Measurements from ENCODE around the gene SPHK2.
A peak's percentile ranks its signal among the peaks of the same experiment; 100 is the strongest.

The SPHK2 gene

GRCh38 chr19:48632692-48633147 lies 13.4 kb downstream of the SPHK2 start:
- H3K27ac ChIP-seq (ENCODE audit: low read length) = peak overlapping the region; percentile 76
- peaks cover 16% of the 10 kb centered on the region for H3K79me2 ChIP-seq (ENCODE audit: low read length)
- H3K4me3 ChIP-seq (ENCODE audit: low read length) = peak overlapping the region; percentile 77; the same call in 1 of the 2 replicates
- H2AFZ ChIP-seq (ENCODE audit: low read depth, low read length) = no peak overlapping the region
- no peaks in the 10 kb centered on the region for H4K20me1 ChIP-seq (ENCODE audit: insufficient read depth, low read length)
- TF ChIP-seq CTCF (IDR thresholded peaks at IDR 0.05; ENCODE audit: low read depth, low read length) (no peak), EZH2phosphoT487 (IDR thresholded peaks at IDR 0.05; ENCODE audit: low read depth) (no peak)
- H3K4me1 ChIP-seq (ENCODE audit: low read length) = peaks cover 33% of the 10 kb centered on the region
- H3K36me3 ChIP-seq (replicated peaks; ENCODE audit: low read depth, low read length) = peaks cover 18% of the 10 kb centered on the region
- H3K9me3 ChIP-seq (ENCODE audit: insufficient read depth, low read length) = no peaks in the 10 kb centered on the region
- H3K27me3 ChIP-seq (ENCODE audit: low read depth, low read length) = no peaks in the 10 kb centered on the region
- peak overlapping the region; percentile 95 for H3K4me2 ChIP-seq (ENCODE audit: low read length)
- H3K9ac ChIP-seq (ENCODE audit: low read length) = no peak overlapping the region

GRCh38 chr19:48633148-48634035 lies 14.1 kb downstream of the SPHK2 start:
- Histone ChIP-seq H3K9ac (ENCODE audit: low read length) (peak overlapping the region; percentile 83), H3K27me3 (ENCODE audit: low read depth, low read length) (no peaks in the 10 kb centered on the region), H3K9me3 (ENCODE audit: insufficient read depth, low read length) (no peaks in the 10 kb centered on the region), H3K4me2 (ENCODE audit: low read length) (peak overlapping the region; percentile 95), H3K4me1 (ENCODE audit: low read length) (peaks cover 38% of the 10 kb centered on the region), H3K27ac (ENCODE audit: low read length) (peak overlapping the region; percentile 76), H4K20me1 (ENCODE audit: insufficient read depth, low read length) (no peaks in the 10 kb centered on the region), H3K36me3 (replicated peaks; ENCODE audit: low read depth, low read length) (peaks cover 18% of the 10 kb centered on the region), H3K79me2 (ENCODE audit: low read length) (peaks cover 16% of the 10 kb centered on the region), H3K4me3 (ENCODE audit: low read length) (peak overlapping the region; percentile 77), H2AFZ (ENCODE audit: low read depth, low read length) (no peak overlapping the region)
- TF ChIP-seq CTCF (IDR thresholded peaks at IDR 0.05; ENCODE audit: low read depth, low read length) (no peak), EZH2phosphoT487 (IDR thresholded peaks at IDR 0.05; ENCODE audit: low read depth) (no peak)

- Histone ChIP-seq H3K27me3 (ENCODE audit: low read depth, low read length) (no peaks in the 10 kb centered on the region), H4K20me1 (ENCODE audit: insufficient read depth, low read length) (no peaks in the 10 kb centered on the region), H3K4me2 (ENCODE audit: low read length) (peak overlapping the region; percentile 95), H3K36me3 (replicated peaks; ENCODE audit: low read depth, low read length) (peaks cover 18% of the 10 kb centered on the region), H3K4me1 (ENCODE audit: low read length) (peaks cover 44% of the 10 kb centered on the region), H3K4me3 (ENCODE audit: low read length) (peak overlapping the region; percentile 77), H3K9me3 (ENCODE audit: insufficient read depth, low read length) (no peaks in the 10 kb centered on the region), H3K79me2 (ENCODE audit: low read length) (peaks cover 16% of the 10 kb centered on the region), H2AFZ (ENCODE audit: low read depth, low read length) (peak overlapping the region; percentile 30; the same call in 1 of the 2 replicates), H3K9ac (ENCODE audit: low read length) (peak overlapping the region; percentile 83), H3K27ac (ENCODE audit: low read length) (peak overlapping the region; percentile 76)
- no peak for TF ChIP-seq CTCF (IDR thresholded peaks at IDR 0.05; ENCODE audit: low read depth, low read length)
- no peak for TF ChIP-seq EZH2phosphoT487 (IDR thresholded peaks at IDR 0.05; ENCODE audit: low read depth)
These were observed 14.7 kb downstream of the SPHK2 start for GRCh38 chr19:48634036-48634342.

- Histone ChIP-seq H3K79me2 (ENCODE audit: low read length) (peaks cover 16% of the 10 kb centered on the region), H2AFZ (ENCODE audit: low read depth, low read length) (peak overlapping the region; percentile 30; the same call in 1 of the 2 replicates), H3K27me3 (ENCODE audit: low read depth, low read length) (no peaks in the 10 kb centered on the region), H3K9ac (ENCODE audit: low read length) (peak overlapping the region; percentile 83), H4K20me1 (ENCODE audit: insufficient read depth, low read length) (no peaks in the 10 kb centered on the region), H3K9me3 (ENCODE audit: insufficient read depth, low read length) (no peaks in the 10 kb centered on the region), H3K4me2 (ENCODE audit: low read length) (peak overlapping the region; percentile 95), H3K4me1 (ENCODE audit: low read length) (peaks cover 45% of the 10 kb centered on the region), H3K36me3 (replicated peaks; ENCODE audit: low read depth, low read length) (peaks cover 13% of the 10 kb centered on the region), H3K27ac (ENCODE audit: low read length) (peak overlapping the region; percentile 76), H3K4me3 (ENCODE audit: low read length) (peak overlapping the region; percentile 77)
- TF ChIP-seq CTCF (IDR thresholded peaks at IDR 0.05; ENCODE audit: low read depth, low read length) (no peak), EZH2phosphoT487 (IDR thresholded peaks at IDR 0.05; ENCODE audit: low read depth) (no peak)
These were observed 15.3 kb downstream of the SPHK2 start for GRCh38 chr19:48634424-48635262.
